Neuronal stem cell (in vitro differentiated cells): ENCODE results near the gene SMURF2.

Experiments used
- DNase-seq: peaks from one replicate; pipeline ENCODE4 v3.0.0-alpha.2; 2013; ENCODE audit warnings: low spot score
- H2AFZ ChIP-seq: one replicate; pipeline ENCODE4 v1.6.1; 2013; ENCODE audit warnings: mild to moderate bottlenecking, low read length, inconsistent platforms
- H2AK5ac ChIP-seq: 2 replicates; pipeline ENCODE4 v1.6.1; 2013; ENCODE audit warnings: low read depth, mild to moderate bottlenecking, inconsistent platforms, low read length, moderate library complexity, mixed read lengths
- H2BK120ac ChIP-seq: 2 replicates; pipeline ENCODE4 v1.6.1; 2013; ENCODE audit warnings: low read depth, mild to moderate bottlenecking, inconsistent platforms, low read length, moderate library complexity, mixed read lengths
- H2BK12ac ChIP-seq: one replicate; pipeline ENCODE4 v1.6.1; 2013; ENCODE audit warnings: low read length, inconsistent platforms
- H2BK15ac ChIP-seq: 2 replicates; pipeline ENCODE4 v1.6.1; 2013; ENCODE audit warnings: mild to moderate bottlenecking, low read length, inconsistent platforms, mixed read lengths
- H2BK5ac ChIP-seq: one replicate; pipeline ENCODE4 v1.6.1; 2013; ENCODE audit warnings: inconsistent platforms, mild to moderate bottlenecking, low read length, moderate library complexity
- H3K14ac ChIP-seq: one replicate; pipeline ENCODE4 v1.6.1; 2013; ENCODE audit warnings: low read length, inconsistent platforms
- H3K18ac ChIP-seq: 2 replicates; pipeline ENCODE4 v1.6.1; 2013; ENCODE audit warnings: low read length, inconsistent platforms
- H3K23ac ChIP-seq: 2 replicates; pipeline ENCODE4 v1.6.1; 2013; ENCODE audit warnings: low read depth, mild to moderate bottlenecking, mixed read lengths, low read length, inconsistent platforms; ENCODE audit not compliant: poor library complexity
- H3K27ac ChIP-seq: replicated peaks from 3 replicates; pipeline ENCODE4 v1.5.1; 2013; ENCODE audit warnings: low read length, inconsistent platforms
- H3K27me3 ChIP-seq, 3 experiments: 2 replicates each; pipeline ENCODE4 v1.6.1; 2013; ENCODE audit warnings: low read length in 3 of 3, mild to moderate bottlenecking in 2 of 3, inconsistent platforms in 1 of 3, low read depth in 1 of 3, mixed read lengths in 1 of 3, moderate library complexity in 1 of 3; ENCODE audit not compliant: control insufficient read depth in 3 of 3, insufficient read depth in 3 of 3
- H3K36me3 ChIP-seq, 2 donors: replicated peaks in 1 of 2; 2 replicates each; pipeline ENCODE4 v1.6.1; 2013; ENCODE audit warnings: low read length in 2 of 2; ENCODE audit not compliant: control insufficient read depth in 2 of 2, insufficient read depth in 2 of 2
- H3K4ac ChIP-seq: 2 replicates; pipeline ENCODE4 v1.6.1; 2013; ENCODE audit warnings: inconsistent platforms, mild to moderate bottlenecking, low read length, moderate library complexity
- H3K4me1 ChIP-seq, 2 donors: 1 replicate in 1 of 2; 2 replicates in 1 of 2; pipeline ENCODE4 v1.6.1; 2013; ENCODE audit warnings: low read length in 2 of 2, low read depth in 1 of 2; ENCODE audit not compliant: control insufficient read depth in 2 of 2, insufficient read depth in 1 of 2
- H3K4me2 ChIP-seq: one replicate; pipeline ENCODE4 v1.6.1; 2013; ENCODE audit warnings: mild to moderate bottlenecking, low read length, inconsistent platforms; ENCODE audit not compliant: insufficient read depth, poor library complexity, severe bottlenecking
- H3K4me3 ChIP-seq, 2 donors: 2 replicates each; pipeline ENCODE4 v1.5.1; 2013; ENCODE audit warnings: low read length in 2 of 2, mild to moderate bottlenecking in 2 of 2, inconsistent platforms in 1 of 2, moderate library complexity in 1 of 2
- H3K79me1 ChIP-seq: one replicate; pipeline ENCODE4 v1.6.1; 2013; ENCODE audit warnings: low read depth, mild to moderate bottlenecking, inconsistent platforms, low read length, moderate library complexity
- H3K9ac ChIP-seq: one replicate; pipeline ENCODE4 v1.6.1; 2013; ENCODE audit warnings: mild to moderate bottlenecking, low read depth, low read length, inconsistent platforms; ENCODE audit not compliant: poor library complexity
- H3K9me3 ChIP-seq, 2 donors: replicated peaks in 1 of 2; 2 replicates each; pipeline versions ENCODE3 to v1.6.1; 2013; ENCODE audit warnings: low read length in 2 of 2, mild to moderate bottlenecking in 2 of 2, inconsistent platforms in 1 of 2, low read depth in 1 of 2, mixed read lengths in 1 of 2, moderate library complexity in 1 of 2; ENCODE audit not compliant: control insufficient read depth in 2 of 2, insufficient read depth in 1 of 2
- H4K8ac ChIP-seq: one replicate; pipeline ENCODE4 v1.6.1; 2013; ENCODE audit warnings: low read depth, mild to moderate bottlenecking, inconsistent platforms, low read length, moderate library complexity
- H4K91ac ChIP-seq: one replicate; pipeline ENCODE4 v1.6.1; 2013; ENCODE audit warnings: low read length, low read depth, mild to moderate bottlenecking, inconsistent platforms; ENCODE audit not compliant: poor library complexity
- WGBS, 2 donors: extraction: QIAGEN DNeasy Blood & Tissue Kit; methylation state at CpG; one replicate each; pipeline ENCODE4 v1.1.7; 2013; ENCODE audit warnings: missing lambda C conversion rate in 2 of 2, mixed read lengths in 1 of 2; ENCODE audit not compliant: insufficient read length in 2 of 2, insufficient replicate concordance in 1 of 2; ENCODE audit errors: extremely low coverage in 2 of 2; 5-methylcytosine and 5-hydroxymethylcytosine counted together

Gene SMURF2

DNA sequence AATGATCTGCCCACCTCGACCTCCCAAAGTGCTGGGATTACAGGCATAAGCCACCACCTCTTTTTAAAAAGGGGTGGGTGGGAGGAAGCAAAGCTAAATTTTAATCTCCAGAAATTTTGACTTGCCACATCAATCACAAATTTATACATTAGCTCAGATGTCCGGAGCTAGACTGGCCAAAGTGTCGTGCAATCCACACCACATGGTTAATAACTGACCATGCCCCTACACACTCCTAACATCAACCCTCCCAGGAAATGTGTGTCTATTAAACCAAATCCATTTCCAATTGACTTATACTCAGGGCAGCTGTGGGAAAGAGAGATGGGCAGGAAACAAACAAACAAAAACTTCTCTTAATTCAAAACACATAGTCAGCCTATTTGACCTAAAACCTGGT is 29.9 kb downstream of the SMURF2 start:
- no peak overlapping the region for H2BK5ac ChIP-seq
- no peak overlapping the region for H2BK12ac ChIP-seq
- no peaks in the 10 kb centered on the region for H3K27me3 ChIP-seq
- no peaks in the 10 kb centered on the region for H3K4me1 ChIP-seq
- no peak overlapping the region for H2AK5ac ChIP-seq
- no peak overlapping the region for H3K23ac ChIP-seq
- H3K36me3 ChIP-seq = no peaks in the 10 kb centered on the region
- no peak overlapping the region for H2BK15ac ChIP-seq
- H3K14ac ChIP-seq = no peak overlapping the region
- H3K79me1 ChIP-seq = no peaks in the 10 kb centered on the region
- no peak overlapping the region for H3K9ac ChIP-seq
- no peak overlapping the region for H3K4me2 ChIP-seq
- WGBS, 2 donors = no CpG with 5 or more reads among the region's 3 CpGs
- no peak overlapping the region for H3K4ac ChIP-seq
- H4K91ac ChIP-seq = no peak overlapping the region
- no peak overlapping the region for H3K18ac ChIP-seq
- H2BK120ac ChIP-seq = no peak overlapping the region
- no peak overlapping the region for H3K4me3 ChIP-seq
- H3K27ac ChIP-seq = no peak overlapping the region
- no peaks in the 10 kb centered on the region for H3K9me3 ChIP-seq
- H2AFZ ChIP-seq = no peak overlapping the region
- DNase-seq = no peak
- no peak overlapping the region for H4K8ac ChIP-seq

DNA sequence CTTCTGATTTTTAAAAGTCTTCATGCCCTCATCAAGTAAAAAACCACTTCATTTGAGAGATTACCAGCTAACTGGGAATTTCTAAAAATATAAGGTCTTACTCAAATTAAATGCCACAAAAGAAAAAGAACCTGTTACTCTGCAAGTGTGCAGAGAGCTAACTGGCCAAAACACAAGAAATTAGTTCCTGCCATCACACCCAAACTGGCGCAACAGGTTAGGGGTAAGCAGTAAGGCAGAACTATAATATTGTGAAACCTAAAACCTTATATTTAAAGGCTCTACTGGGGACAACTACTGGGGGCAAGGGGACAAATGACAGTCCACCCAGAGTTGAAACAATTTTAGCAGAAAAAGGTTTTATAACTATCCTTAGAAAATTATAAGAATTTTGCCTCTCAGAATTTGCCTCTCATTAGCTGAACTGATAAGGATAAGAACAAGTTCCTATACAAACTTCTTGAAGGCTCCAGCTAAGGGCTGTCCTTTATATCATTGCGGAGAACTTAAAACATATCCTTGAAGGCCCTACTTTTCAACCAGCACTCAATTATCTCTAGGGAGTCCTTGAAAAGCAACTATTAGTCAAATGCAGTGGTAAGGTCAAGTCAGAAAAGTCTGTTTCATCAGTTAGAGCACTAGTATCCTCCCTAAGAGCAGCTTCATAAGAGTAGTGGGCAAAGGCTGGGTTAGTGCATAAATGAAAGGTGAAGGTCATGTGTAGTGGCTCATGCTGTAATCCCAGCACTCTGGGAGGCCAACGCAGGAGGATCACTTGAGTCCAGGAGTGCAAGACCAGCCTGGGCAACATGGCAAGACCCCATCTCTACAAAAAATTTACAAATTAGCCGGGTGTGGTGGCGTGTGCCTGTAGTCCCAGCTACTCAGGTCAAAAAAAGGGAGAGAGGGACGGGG is 31.5 kb downstream of the SMURF2 start:
- Histone ChIP-seq H3K23ac (no peak overlapping the region), H3K4me3 (no peak overlapping the region), H3K79me1 (no peaks in the 10 kb centered on the region), H3K36me3 (no peaks in the 10 kb centered on the region), H2BK12ac (no peak overlapping the region), H3K14ac (no peak overlapping the region), H3K9ac (no peak overlapping the region), H3K27ac (no peak overlapping the region), H2BK5ac (no peak overlapping the region), H4K91ac (no peak overlapping the region), H2BK15ac (no peak overlapping the region), H3K18ac (no peak overlapping the region), H2AK5ac (no peak overlapping the region), H2BK120ac (no peak overlapping the region), H4K8ac (no peak overlapping the region), H3K4ac (no peak overlapping the region), H3K4me1 (no peaks in the 10 kb centered on the region), H3K27me3 (no peaks in the 10 kb centered on the region), H2AFZ (no peak overlapping the region), H3K4me2 (no peak overlapping the region), H3K9me3 (no peaks in the 10 kb centered on the region)
- WGBS, 2 donors = no CpG with 5 or more reads among the region's 6 CpGs
- DNase-seq = no peak

DNA sequence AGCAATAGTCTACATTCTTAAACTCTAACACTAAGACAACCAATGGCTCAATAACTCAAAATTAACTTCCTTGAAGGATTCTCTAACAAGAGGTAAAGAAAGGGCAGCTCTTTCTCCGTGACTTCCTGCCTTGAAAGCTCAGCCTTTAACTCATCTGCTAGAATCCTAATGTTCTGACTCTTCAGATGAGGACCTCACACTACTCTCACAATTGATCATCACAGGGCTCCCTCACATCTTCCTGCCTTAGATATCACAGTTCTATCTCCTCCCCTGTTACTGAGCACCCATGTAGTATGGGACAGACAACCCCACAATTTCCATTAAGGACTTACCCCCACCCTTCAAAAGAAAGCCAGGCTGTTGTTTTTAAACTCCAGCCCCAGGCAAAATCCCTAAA is 33.5 kb downstream of the SMURF2 start:
- H3K36me3 ChIP-seq = no peaks in the 10 kb centered on the region

DNA sequence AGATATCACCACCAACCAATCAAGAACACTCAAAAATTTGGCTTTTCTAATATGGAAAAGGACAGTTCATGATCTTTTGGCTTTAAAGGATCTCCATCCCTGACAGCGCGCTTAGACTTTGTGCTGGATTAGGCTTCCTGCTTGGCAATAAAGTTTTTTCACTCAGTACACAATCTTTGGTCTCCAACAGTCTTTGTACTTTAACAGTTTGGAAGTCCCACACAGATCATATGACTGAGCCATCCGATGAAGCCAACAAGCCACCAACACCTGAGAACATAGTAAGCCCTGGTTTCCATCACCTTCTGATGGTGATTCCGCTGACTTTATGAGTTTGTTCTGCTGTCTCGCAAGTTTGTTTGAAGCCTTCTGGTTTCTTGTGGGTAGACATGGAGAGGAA is 34.3 kb downstream of the SMURF2 start:
- Histone ChIP-seq H3K9me3 (no peaks in the 10 kb centered on the region), H4K91ac (no peak overlapping the region), H3K4me1 (no peaks in the 10 kb centered on the region), H2AFZ (no peak overlapping the region), H2BK120ac (no peak overlapping the region), H4K8ac (no peak overlapping the region), H2BK15ac (no peak overlapping the region), H3K36me3 (no peaks in the 10 kb centered on the region), H3K4me3 (no peak overlapping the region), H3K27me3 (no peaks in the 10 kb centered on the region), H2BK12ac (no peak overlapping the region), H2BK5ac (no peak overlapping the region), H3K9ac (no peak overlapping the region), H2AK5ac (no peak overlapping the region), H3K23ac (no peak overlapping the region), H3K14ac (no peak overlapping the region), H3K4me2 (no peak overlapping the region), H3K4ac (no peak overlapping the region), H3K27ac (no peak overlapping the region), H3K18ac (no peak overlapping the region), H3K79me1 (no peaks in the 10 kb centered on the region)
- WGBS, 2 donors = no CpG with 5 or more reads among the region's 5 CpGs
- DNase-seq = no peak

More for the DNA sequence above, 33.5 kb downstream of the SMURF2 start:
- H2BK120ac ChIP-seq = no peak overlapping the region
- H3K4me1 ChIP-seq = no peaks in the 10 kb centered on the region
- H3K9ac ChIP-seq = no peak overlapping the region
- WGBS, 2 donors = no CpG with 5 or more reads among the region's 1 CpG
- no peak overlapping the region for H4K8ac ChIP-seq
- no peak overlapping the region for H3K23ac ChIP-seq
- H2BK12ac ChIP-seq = no peak overlapping the region
- H4K91ac ChIP-seq = no peak overlapping the region
- H3K14ac ChIP-seq = no peak overlapping the region
- no peaks in the 10 kb centered on the region for H3K9me3 ChIP-seq
- H2AFZ ChIP-seq = no peak overlapping the region
- H2BK15ac ChIP-seq = no peak overlapping the region
- no peaks in the 10 kb centered on the region for H3K79me1 ChIP-seq
- no peak overlapping the region for H3K27ac ChIP-seq
- DNase-seq = no peak
- no peak overlapping the region for H3K4me2 ChIP-seq
- H3K4me3 ChIP-seq = no peak overlapping the region
- no peak overlapping the region for H2AK5ac ChIP-seq
- H2BK5ac ChIP-seq = no peak overlapping the region
- no peak overlapping the region for H3K4ac ChIP-seq
- H3K27me3 ChIP-seq = no peaks in the 10 kb centered on the region
- H3K18ac ChIP-seq = no peak overlapping the region
